Skeletal muscle cell (primary cell): Measurements from ENCODE around the gene ITFG1.
"Not testable (repeated sequence)": the region's sequence is repeated elsewhere in the genome, so short reads cannot be mapped to it uniquely, and the experiment has no call there.

Experiments used
- DNase-seq: peaks from one replicate; pipeline ENCODE4 v3.0.0-alpha.2; 2010; ENCODE audit warnings: low read depth
- H3K4me3 ChIP-seq: 2 replicates; pipeline ENCODE4 v1.5.1; 2011; ENCODE audit warnings: low read depth, mild to moderate bottlenecking, control low read depth, low read length, moderate library complexity

Gene ITFG1

GRCh38 chr16:47141773-47142485, 318.9 kb downstream of the ITFG1 start:
- H3K4me3 ChIP-seq: peak overlapping the region; percentile 88
- DNase-seq: peak; percentile 40

- DNase-seq: no peak
- H3K4me3 ChIP-seq: peak overlapping the region; percentile 88
These were observed 320.2 kb downstream of the ITFG1 start for GRCh38 chr16:47140686-47141085.

- DNase-seq: no peak
These were observed 321.2 kb downstream of the ITFG1 start for GRCh38 chr16:47139561-47140185.

GRCh38 chr16:47137925-47138324, 322.9 kb downstream of the ITFG1 start:
- not testable (repeated sequence) for DNase-seq, H3K4me3 ChIP-seq

More at GRCh38 chr16:47139561-47140185, 321.2 kb downstream of the ITFG1 start:
- H3K4me3 ChIP-seq: no peak overlapping the region

DNA sequence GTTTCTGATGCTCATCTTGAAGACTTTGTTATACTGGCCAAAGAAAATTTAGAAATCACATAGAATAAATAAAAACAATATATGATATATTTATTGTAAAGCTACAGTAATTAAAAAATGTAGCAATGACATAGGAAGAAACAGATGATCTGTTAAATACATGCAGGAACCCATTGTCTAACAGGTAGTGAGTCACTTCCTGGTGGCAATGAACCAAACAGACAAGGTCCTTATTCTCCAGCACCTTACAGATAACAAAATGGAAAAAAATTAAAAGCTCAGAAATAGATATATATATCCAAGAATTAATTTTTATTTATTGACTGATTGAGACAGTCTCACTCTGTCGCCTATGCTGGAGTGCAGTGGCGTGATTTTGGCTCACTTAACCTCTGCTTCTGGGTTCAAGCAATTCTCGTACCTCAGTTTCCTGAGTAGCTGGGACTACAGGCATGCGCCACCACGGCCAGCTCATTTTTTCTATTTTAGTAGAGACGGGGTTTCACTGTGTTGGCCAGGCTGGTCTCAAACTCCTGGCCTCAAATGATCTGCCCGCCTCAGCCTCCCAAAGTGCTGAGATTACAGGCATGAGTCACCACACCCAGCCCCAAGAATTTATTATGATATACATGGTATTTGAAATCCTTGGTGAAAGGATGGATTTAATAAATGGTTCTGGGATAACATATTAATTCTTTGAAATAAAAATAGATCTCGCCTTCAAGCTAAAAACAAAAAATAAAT, 324.6 kb downstream of the ITFG1 start:
- DNase-seq: no peak
- no peak overlapping the region for H3K4me3 ChIP-seq

GRCh38 chr16:47134550-47134949, 326.3 kb downstream of the ITFG1 start:
- no peak for DNase-seq
- H3K4me3 ChIP-seq: no peak overlapping the region

DNA sequence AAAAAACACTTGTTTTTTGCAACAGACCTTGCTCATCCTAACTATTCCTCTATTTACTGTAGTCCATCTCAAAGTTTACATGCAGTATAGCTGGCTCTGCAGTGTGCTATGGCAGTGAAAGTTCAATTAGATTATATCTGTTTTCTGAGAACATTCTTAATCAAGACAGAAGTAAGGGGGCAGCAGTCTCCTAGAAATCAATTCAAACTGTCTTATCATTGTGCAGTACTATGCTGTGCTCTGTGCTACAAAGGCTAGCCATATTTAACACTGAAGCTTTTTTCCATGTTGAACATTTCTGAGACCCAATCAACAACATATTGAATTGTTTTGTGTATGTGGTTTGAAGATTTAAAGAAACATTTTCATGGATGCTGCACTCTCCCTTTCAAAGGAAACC, 328.6 kb downstream of the ITFG1 start:
- no peak for DNase-seq
- H3K4me3 ChIP-seq: no peak overlapping the region

GRCh38 chr16:47129755-47130435, 331.0 kb downstream of the ITFG1 start:
- no peak for DNase-seq
- H3K4me3 ChIP-seq: no peak overlapping the region

- no peak for DNase-seq
- H3K4me3 ChIP-seq: no peak overlapping the region
These were observed 333.3 kb downstream of the ITFG1 start for GRCh38 chr16:47127541-47127940.

GRCh38 chr16:47125757-47126156, 335.1 kb downstream of the ITFG1 start:
- no peak overlapping the region for H3K4me3 ChIP-seq
- DNase-seq: no peak

GRCh38 chr16:47113130-47113529, 347.7 kb downstream of the ITFG1 start:
- no peak overlapping the region for H3K4me3 ChIP-seq
- DNase-seq: no peak

DNA sequence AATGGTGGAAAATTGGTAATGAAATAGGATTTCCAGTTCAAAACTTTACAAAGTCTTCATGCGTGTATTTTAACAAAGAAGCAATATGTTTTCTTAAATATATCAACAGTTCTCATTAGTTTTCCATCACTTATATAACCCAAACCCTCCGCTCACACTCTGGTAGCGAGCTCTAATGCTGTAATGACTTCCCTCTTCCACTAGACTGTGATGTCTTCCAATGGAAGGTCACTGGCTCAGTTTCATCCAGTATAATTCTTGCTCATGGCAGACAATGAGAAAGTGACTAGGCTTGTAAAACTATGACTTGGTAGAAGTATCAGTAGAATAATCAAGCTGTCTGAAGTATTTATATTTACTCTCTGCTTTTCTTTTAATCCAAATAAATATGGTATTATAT, 349.9 kb downstream of the ITFG1 start:
- DNase-seq: no peak
- H3K4me3 ChIP-seq: no peak overlapping the region

DNA sequence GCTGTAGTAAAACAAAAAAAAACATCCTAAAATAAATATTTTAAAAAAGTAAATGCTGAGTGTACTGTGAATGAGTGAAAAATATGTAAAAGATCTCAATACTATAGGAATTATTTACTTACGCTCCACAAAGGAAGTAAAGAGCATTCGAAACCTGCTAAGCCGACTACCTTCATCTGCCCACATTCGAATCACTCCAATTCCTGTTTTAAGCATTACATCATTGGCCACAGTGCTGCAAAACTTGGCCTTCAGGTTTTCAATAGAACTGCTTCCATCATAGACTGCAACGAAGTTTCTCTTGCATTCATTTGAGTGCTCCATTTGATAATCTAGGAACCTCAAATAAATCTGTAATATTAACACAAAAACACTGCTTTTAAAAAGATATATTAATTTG, 351.5 kb downstream of the ITFG1 start:
- no peak overlapping the region for H3K4me3 ChIP-seq
- DNase-seq: no peak
